HG03139 (cell line): ENCODE measurements around the gene GRIN2C.

ENCODE experiments used
- ATAC-seq: cut with Tn5 transposase; IDR thresholded peaks from one replicate; pipeline ENCODE4 v1.9.1; 2021; ENCODE audit not compliant: unreplicated experiment

Gene GRIN2C

GRCh38 chr17:74850310-74850709, 9.4 kb downstream of the GRIN2C start:
- ATAC-seq: no peak

GRCh38 chr17:74848656-74849399, 10.9 kb downstream of the GRIN2C start:
- ATAC-seq: no peak

- ATAC-seq: no peak
These were observed 13.1 kb downstream of the GRIN2C start for GRCh38 chr17:74846621-74847020.

GRCh38 chr17:74843352-74843627, 16.4 kb downstream of the GRIN2C start:
- ATAC-seq: no peak

- ATAC-seq: no peak
These were observed 16.9 kb downstream of the GRIN2C start for GRCh38 chr17:74842599-74843351.

- no peak for ATAC-seq
These were observed 17.5 kb downstream of the GRIN2C start for GRCh38 chr17:74842146-74842598.

GRCh38 chr17:74840989-74841666, 18.6 kb downstream of the GRIN2C start:
- no peak for ATAC-seq

GRCh38 chr17:74839990-74840852, 19.5 kb downstream of the GRIN2C start:
- no peak for ATAC-seq

- no peak for ATAC-seq
These were observed 21.4 kb downstream of the GRIN2C start for GRCh38 chr17:74838274-74838673.

GRCh38 chr17:74836691-74837467, 22.8 kb downstream of the GRIN2C start:
- ATAC-seq: no peak

GRCh38 chr17:74836191-74836590, 23.5 kb downstream of the GRIN2C start:
- ATAC-seq: no peak

- no peak for ATAC-seq
These were observed 25.9 kb downstream of the GRIN2C start for GRCh38 chr17:74833501-74834377.

GRCh38 chr17:74832421-74832820, 27.3 kb downstream of the GRIN2C start:
- ATAC-seq: no peak

GRCh38 chr17:74831444-74832146, 28.1 kb downstream of the GRIN2C start:
- no peak for ATAC-seq

GRCh38 chr17:74830861-74831260, 28.8 kb downstream of the GRIN2C start:
- no peak for ATAC-seq

GRCh38 chr17:74827800-74828199, 31.9 kb downstream of the GRIN2C start:
- ATAC-seq: no peak

- ATAC-seq: no peak
These were observed 33.5 kb downstream of the GRIN2C start for GRCh38 chr17:74825952-74826719.
